HepG2 (cell line): ENCODE results near the gene SH3GL2. TPM values are rescaled to one million over a fixed set of nuclear protein-coding genes. Genes with fewer than 3 reads are reported as not detected.

Source experiments
- ATAC-seq: fragments of 200-7000 bp; cut with Tn5 transposase; 3 replicates; pipeline ENCODE4 v1.9.1; 2020; ENCODE audit warnings: mild to moderate bottlenecking, moderate library complexity
- BruUV-seq: library from RNA; stranded (reverse); fragments of 400-500 nt; replicated peaks from 2 replicates; lab custom pipeline; 2021; lab: Mats Ljungman, UMichigan
- CTCF ChIA-PET: fragments of 300-600 bp; formaldehyde crosslinking; extraction: SDS; loops from one replicate; lab custom pipeline; 2021; ENCODE audit warnings: low total read pairs, inconsistent platforms, low intra/inter-chr PET ratio; lab: Yijun Ruan, JAX
- POLR2A ChIA-PET: fragments of 350-600 bp; sonication (Branson Sonifier 250); formaldehyde crosslinking; loops from one replicate; lab custom pipeline; 2020; ENCODE audit warnings: antibody characterized with exemption, inconsistent platforms; lab: Yijun Ruan, JAX
- DNase-seq: peaks from one replicate; pipeline ENCODE4 v3.0.0-alpha.2; 2015; ENCODE audit warnings: low spot score
- FAIRE-seq: peaks from 3 replicates; lab custom pipeline; 2011; peaks lifted over from hg19 to GRCh38; lab: Jason Lieb, UNC
- H2AFZ ChIP-seq: one replicate; pipeline ENCODE4 v1.6.1; 2011; ENCODE audit warnings: low read length, inconsistent platforms
- H3K27ac ChIP-seq: fragments of 300-600 bp; 3 replicates; pipeline ENCODE4 v1.8.0; 2011; ENCODE audit warnings: mixed run types, mild to moderate bottlenecking, mixed read lengths, low read length, inconsistent platforms; ENCODE audit not compliant: insufficient read depth; ENCODE audit errors: extremely low read length
- H3K27me3 ChIP-seq, 2 experiments: fragments of 200-600 bp in 1 of 2; 2 replicates in 1 of 2; 3 replicates in 1 of 2; pipeline versions ENCODE4 v1.6.0 to v1.8.0; 2011; ENCODE audit warnings: low read length in 2 of 2, mild to moderate bottlenecking in 2 of 2, moderate library complexity in 2 of 2, inconsistent platforms in 1 of 2; ENCODE audit not compliant: insufficient read depth in 2 of 2, control insufficient read depth in 1 of 2
- H3K36me3 ChIP-seq, 2 experiments: fragments of 200-600 bp in 1 of 2; replicated peaks in 1 of 2; 2 replicates in 1 of 2; 3 replicates in 1 of 2; pipeline versions ENCODE4 v1.5.1 to v1.8.0; 2011; ENCODE audit warnings: low read length in 2 of 2, inconsistent platforms in 1 of 2; ENCODE audit not compliant: insufficient read depth in 2 of 2, control insufficient read depth in 1 of 2
- H3K4me1 ChIP-seq: 2 replicates; pipeline ENCODE4 v1.5.1; 2012; ENCODE audit warnings: low read length, inconsistent platforms; ENCODE audit not compliant: insufficient read depth
- H3K4me2 ChIP-seq: 2 replicates; pipeline ENCODE4 v1.6.0; 2011; ENCODE audit warnings: low read depth, low read length, inconsistent platforms
- H3K4me3 ChIP-seq, 3 experiments: fragments of 200-600 bp in 1 of 3; sonication (generic), shearing (Covaris generic) in 1 of 3; replicated peaks in 1 of 3; 2 replicates each; pipeline ENCODE4 v1.5.1; 2011 to 2016; ENCODE audit warnings: low read length in 3 of 3, inconsistent platforms in 2 of 3, low read depth in 2 of 3, mild to moderate bottlenecking in 2 of 3, control low read depth in 1 of 3, mixed read lengths in 1 of 3; ENCODE audit not compliant: insufficient read depth in 1 of 3
- H3K79me2 ChIP-seq: one replicate; pipeline ENCODE4 v1.6.1; 2011; ENCODE audit warnings: low read length, inconsistent platforms; ENCODE audit not compliant: insufficient read depth
- H3K9ac ChIP-seq: 2 replicates; pipeline ENCODE4 v1.6.0; 2011; ENCODE audit warnings: mild to moderate bottlenecking, low read depth, low read length, inconsistent platforms; ENCODE audit not compliant: insufficient read depth
- H3K9me3 ChIP-seq: 2 replicates; pipeline ENCODE4 v1.5.1; 2012; ENCODE audit warnings: mild to moderate bottlenecking, low read length
- H4K20me1 ChIP-seq: 2 replicates; pipeline ENCODE4 v1.6.0; 2011; ENCODE audit warnings: inconsistent platforms, mild to moderate bottlenecking, low read length, moderate library complexity; ENCODE audit not compliant: insufficient read depth
- JUNB ChIP-seq: sonication (generic); formaldehyde crosslinking; IDR thresholded peaks from 2 replicates; pipeline ENCODE4 v1.8.0; 2022; ENCODE audit warnings: missing genetic modification reagents, mild to moderate bottlenecking, borderline replicate concordance
- MEIS1 ChIP-seq: sonication (generic); formaldehyde crosslinking; IDR thresholded peaks from 2 replicates; pipeline ENCODE4 v1.9.0; 2021; ENCODE audit warnings: mild to moderate bottlenecking, missing genetic modification reagents, moderate library complexity, borderline replicate concordance
- NFATC3 ChIP-seq: sonication (generic); formaldehyde crosslinking; IDR thresholded peaks from 2 replicates; pipeline ENCODE4 v1.5.1; 2020; ENCODE audit warnings: mild to moderate bottlenecking, missing genetic modification reagents
- POLR2AphosphoS5 ChIP-seq: IDR thresholded peaks from 2 replicates; pipeline ENCODE4 v1.6.1; 2012; ENCODE audit warnings: low read depth, low read length
- RARA ChIP-seq: IDR thresholded peaks from 2 replicates; pipeline ENCODE4 v1.6.1; 2016; ENCODE audit warnings: missing genetic modification reagents, missing compliant biosample characterization
- RARG ChIP-seq: sonication (generic); formaldehyde crosslinking; IDR thresholded peaks from 2 replicates; pipeline ENCODE4 v1.4.0; 2020; ENCODE audit warnings: low read depth, mild to moderate bottlenecking, missing genetic modification reagents
- RELA ChIP-seq: sonication (generic); formaldehyde crosslinking; IDR thresholded peaks from 2 replicates; pipeline ENCODE4 v1.4.0; 2020; ENCODE audit warnings: missing genetic modification reagents
- RXRB ChIP-seq: IDR thresholded peaks from 2 replicates; pipeline ENCODE4 v1.6.1; 2016; ENCODE audit warnings: borderline replicate concordance, missing genetic modification reagents, missing compliant biosample characterization
- SKI ChIP-seq: fragments of 450-650 bp; IDR thresholded peaks from one replicate; pipeline ENCODE4 v1.6.1; 2018; ENCODE audit warnings: mild to moderate bottlenecking; ENCODE audit not compliant: partially characterized antibody
- SMAD1 ChIP-seq: sonication (generic); formaldehyde crosslinking; IDR thresholded peaks from 2 replicates; pipeline ENCODE4 v1.4.0; 2020; ENCODE audit warnings: missing genetic modification reagents, low read depth, mild to moderate bottlenecking, borderline replicate concordance
- TOPORS ChIP-seq: sonication (generic); formaldehyde crosslinking; IDR thresholded peaks from 2 replicates; pipeline ENCODE4 v1.8.0; 2023; ENCODE audit warnings: mild to moderate bottlenecking, missing genetic modification reagents
- XRCC5 ChIP-seq: fragments of 200-400 bp; formaldehyde crosslinking; optimal IDR thresholded peaks from 2 replicates; pipeline ENCODE3; 2017; ENCODE audit warnings: mild to moderate bottlenecking, low read length
- ZNF207 ChIP-seq: fragments of 450-650 bp; IDR thresholded peaks from 2 replicates; pipeline ENCODE4 v1.6.1; 2016; ENCODE audit warnings: antibody characterized with exemption, borderline replicate concordance
- ZNF468 ChIP-seq: sonication (generic); formaldehyde crosslinking; IDR thresholded peaks from 2 replicates; pipeline ENCODE4 v1.8.0; 2022; ENCODE audit warnings: mild to moderate bottlenecking, moderate library complexity, missing genetic modification reagents
- ZNF761 ChIP-seq: sonication (generic); formaldehyde crosslinking; conservative IDR thresholded peaks from 2 replicates; pipeline ENCODE4 v1.4.0; 2020; ENCODE audit warnings: mild to moderate bottlenecking, missing genetic modification reagents
- ZNF792 ChIP-seq: IDR thresholded peaks from 2 replicates; pipeline ENCODE4 v1.6.1; 2016
- ZNF891 ChIP-seq: sonication (generic); formaldehyde crosslinking; IDR thresholded peaks from 2 replicates; pipeline ENCODE4 v1.5.0; 2020; ENCODE audit warnings: mild to moderate bottlenecking, missing genetic modification reagents
- WGBS: methylation state at CpG from one replicate; pipeline ENCODE4 v1.1.6; 2017; ENCODE audit warnings: low lambda C conversion rate; 5-methylcytosine and 5-hydroxymethylcytosine counted together
- in situ Hi-C: cut with HindIII; loops from 2 replicates; pipeline ENCODE4 v1.10.0; 2017; ENCODE audit warnings: low pct_unique_long_range_greater_than_20kb; ENCODE audit not compliant: extremely low pct_ligation_motif_present
- intact Hi-C: fragments of 100-400 bp; cut with micrococcal nuclease; formaldehyde crosslinking; loops from one replicate; pipeline ENCODE4 v1.10.0; 2022; ENCODE audit not compliant: unreplicated experiment
- polyA plus RNA-seq, 8 experiments: library from polyadenylated mRNA; depleted of rRNA in 3 of 8; stranded (reverse) in 7 of 8; unstranded in 1 of 8; fragments of >200 nt; fragmentation: Illumina TruSeq in 4 of 8; extraction: Trizol in 4 of 8; gene quantifications; 2 replicates each; pipeline versions ENCODE4 v1.2.1 to v1.2.3, GENCODE V29; 2011 to 2016; ENCODE audit warnings: low read depth in 4 of 8, missing spikeins in 1 of 8, mixed read lengths in 1 of 8; ENCODE audit not compliant: insufficient read depth in 1 of 8
- total RNA-seq, 5 experiments: library from RNA; depleted of rRNA; stranded (reverse); fragments of >200 nt; fragmentation: Illumina TruSeq; extraction: Trizol; gene quantifications; 2 replicates each; pipeline ENCODE4 v1.2.3, GENCODE V29; 2016; ENCODE audit warnings: low read depth in 1 of 5
- TF ChIP-seq, protein P1 (sequence below): sonication (generic); formaldehyde crosslinking; IDR thresholded peaks from 2 replicates; pipeline ENCODE4 v1.4.0; 2020; ENCODE audit warnings: missing genetic modification reagents, borderline replicate concordance

Gene SH3GL2
- total and polyA plus RNA-seq, 2 of the 13 experiments (the other 11 are each of a cell fraction or from before 2014, with no cell fraction given): 0.04 TPM; not detected in 1

DNA sequence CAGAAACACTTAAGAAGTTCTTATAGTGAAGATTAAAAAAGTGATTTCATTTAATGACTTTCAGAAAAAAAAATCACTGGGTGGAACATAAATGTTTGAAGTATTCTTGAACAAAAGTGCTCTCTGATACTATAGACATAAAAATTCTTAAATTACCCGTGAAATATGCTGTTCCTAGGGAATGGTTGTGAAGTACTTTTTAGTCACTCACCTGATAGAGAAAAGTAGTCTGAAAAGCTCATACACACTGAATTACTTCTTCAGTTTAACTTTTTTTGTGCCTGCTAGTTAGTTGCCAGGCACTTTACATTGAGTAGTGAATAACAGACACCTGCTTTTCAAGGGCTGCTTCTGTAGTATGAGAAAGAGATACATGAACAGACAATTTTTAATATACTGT, 78.0 kb downstream of the SH3GL2 start:
- intact Hi-C loops (no loop called here), in situ Hi-C loops (no loop called here)
- BruUV-seq: no TSS peak
- Histone ChIP-seq H3K36me3 (no peaks in the 10 kb centered on the region), H3K4me1 (no peaks in the 10 kb centered on the region), H2AFZ (no peak overlapping the region), H3K27me3 (no peaks in the 10 kb centered on the region), H3K9ac (no peak overlapping the region), H3K27ac (no peak overlapping the region), H3K9me3 (no peaks in the 10 kb centered on the region), H3K4me2 (no peak overlapping the region), H3K4me3 (no peak overlapping the region), H4K20me1 (no peaks in the 10 kb centered on the region), H3K79me2 (no peaks in the 10 kb centered on the region)
- ChIA-PET POLR2A (no interaction called here), CTCF (no interaction called here)
- ATAC-seq: no peak
- FAIRE-seq: no peak
- WGBS: 0% methylated on average over 1 of the region's 1 CpG
- DNase-seq: no peak
- TF ChIP-seq XRCC5 (no peak), RELA (no peak), ZNF792 (CRISPR knock-in tag) (no peak), ZNF761 (CRISPR knock-in tag) (no peak), RXRB (CRISPR knock-in tag) (no peak), RARA (CRISPR knock-in tag) (no peak), MEIS1 (CRISPR knock-in tag) (no peak), TOPORS (CRISPR knock-in tag) (no peak), POLR2AphosphoS5 (no peak), ZNF468 (CRISPR knock-in tag) (no peak), JUNB (CRISPR knock-in tag) (no peak), ZNF891 (CRISPR knock-in tag) (no peak), ZNF207 (no peak), SKI (no peak), NFATC3 (CRISPR knock-in tag) (no peak), SMAD1 (CRISPR knock-in tag) (no peak), RARG (no peak)
- TF ChIP-seq, protein P1, sequence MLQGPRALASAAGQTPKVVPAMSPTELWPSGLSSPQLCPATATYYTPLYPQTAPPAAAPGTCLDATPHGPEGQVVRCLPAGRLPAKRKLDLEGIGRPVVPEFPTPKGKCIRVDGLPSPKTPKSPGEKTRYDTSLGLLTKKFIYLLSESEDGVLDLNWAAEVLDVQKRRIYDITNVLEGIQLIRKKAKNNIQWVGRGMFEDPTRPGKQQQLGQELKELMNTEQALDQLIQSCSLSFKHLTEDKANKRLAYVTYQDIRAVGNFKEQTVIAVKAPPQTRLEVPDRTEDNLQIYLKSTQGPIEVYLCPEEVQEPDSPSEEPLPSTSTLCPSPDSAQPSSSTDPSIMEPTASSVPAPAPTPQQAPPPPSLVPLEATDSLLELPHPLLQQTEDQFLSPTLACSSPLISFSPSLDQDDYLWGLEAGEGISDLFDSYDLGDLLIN (CRISPR knock-in tag): no peak
